Left hindlimb (tissue), 1 donor: ENCODE measurements around the gene CENPP.

Experiments
- DNase-seq: peaks from one replicate; pipeline ENCODE4 v3.0.0-alpha.2; 2018

CENPP gene

DNA sequence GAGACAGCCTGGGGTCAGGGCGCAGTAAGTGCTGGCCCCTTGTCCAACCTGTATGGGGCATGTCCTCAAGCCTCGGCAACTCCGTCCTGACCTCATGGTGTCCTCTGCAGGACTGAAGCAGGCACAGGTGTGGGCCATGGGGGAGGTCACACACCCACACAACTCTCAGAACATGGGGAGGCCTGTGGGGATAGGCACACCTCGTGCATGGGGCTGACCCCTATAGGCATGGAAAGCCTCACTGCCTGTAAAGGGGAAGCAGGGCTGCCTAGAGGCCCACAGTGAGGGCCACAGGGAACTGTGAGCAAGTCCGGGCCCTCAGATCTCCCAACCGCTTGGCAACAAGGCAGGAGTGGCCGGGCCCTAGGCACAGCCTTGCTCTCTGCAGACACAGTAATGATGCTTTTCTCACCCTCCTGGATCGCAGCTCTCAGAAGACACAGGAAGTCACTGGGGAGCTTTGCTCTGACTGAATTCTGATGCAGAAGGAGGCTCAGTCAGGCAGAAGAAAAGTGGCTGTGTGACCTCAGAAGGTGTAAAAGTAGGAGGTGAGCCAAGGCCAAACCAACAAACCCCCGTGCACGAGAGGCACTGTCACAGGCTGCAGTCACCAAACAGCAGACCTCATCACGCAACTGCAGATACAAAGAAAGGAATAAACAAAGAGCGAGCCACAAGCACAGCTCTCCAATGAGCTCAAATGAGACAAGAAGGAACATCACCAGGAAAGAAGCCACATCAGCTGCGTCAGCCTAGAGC is 338.8 kb downstream of the CENPP start:
- DNase-seq = no peak

DNA sequence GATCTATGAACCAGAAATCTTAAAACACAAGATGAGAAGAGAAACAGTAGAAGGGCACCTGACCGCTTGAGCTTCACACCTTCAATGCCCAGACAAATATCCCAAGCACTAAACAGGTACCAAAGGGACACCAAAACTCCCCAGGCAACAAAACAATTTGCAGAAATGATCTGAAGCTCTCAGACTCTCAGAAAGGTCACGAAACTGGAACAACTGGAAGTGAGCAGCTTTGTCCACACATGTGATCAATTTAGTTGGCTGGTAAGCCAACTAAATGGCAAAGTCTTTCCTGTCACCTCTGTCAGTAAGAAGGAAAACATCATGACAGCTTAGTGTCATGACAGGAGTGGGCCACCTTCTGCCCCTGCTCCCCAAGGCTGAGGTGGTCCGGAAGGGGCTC is 340.1 kb downstream of the CENPP start:
- DNase-seq = no peak

DNA sequence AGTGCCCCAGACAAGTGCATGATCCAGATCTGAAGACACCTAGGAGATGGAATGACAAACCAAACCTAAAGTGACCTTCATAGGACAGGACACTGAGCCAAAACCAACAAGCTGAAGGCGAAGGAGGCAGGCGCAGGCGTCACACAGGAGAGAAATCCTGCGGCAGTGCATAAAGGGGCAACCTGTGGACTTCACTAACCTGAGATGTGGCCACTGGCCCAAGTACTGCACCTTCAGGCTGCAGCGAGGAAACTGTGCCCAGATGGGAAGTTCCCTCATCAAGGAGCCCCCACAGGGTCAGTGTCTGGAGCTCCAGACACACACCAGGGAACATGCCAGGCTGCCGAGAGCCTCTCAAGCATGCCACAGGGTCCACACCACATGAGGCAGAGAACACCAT is 340.5 kb downstream of the CENPP start:
- no peak for DNase-seq

DNA sequence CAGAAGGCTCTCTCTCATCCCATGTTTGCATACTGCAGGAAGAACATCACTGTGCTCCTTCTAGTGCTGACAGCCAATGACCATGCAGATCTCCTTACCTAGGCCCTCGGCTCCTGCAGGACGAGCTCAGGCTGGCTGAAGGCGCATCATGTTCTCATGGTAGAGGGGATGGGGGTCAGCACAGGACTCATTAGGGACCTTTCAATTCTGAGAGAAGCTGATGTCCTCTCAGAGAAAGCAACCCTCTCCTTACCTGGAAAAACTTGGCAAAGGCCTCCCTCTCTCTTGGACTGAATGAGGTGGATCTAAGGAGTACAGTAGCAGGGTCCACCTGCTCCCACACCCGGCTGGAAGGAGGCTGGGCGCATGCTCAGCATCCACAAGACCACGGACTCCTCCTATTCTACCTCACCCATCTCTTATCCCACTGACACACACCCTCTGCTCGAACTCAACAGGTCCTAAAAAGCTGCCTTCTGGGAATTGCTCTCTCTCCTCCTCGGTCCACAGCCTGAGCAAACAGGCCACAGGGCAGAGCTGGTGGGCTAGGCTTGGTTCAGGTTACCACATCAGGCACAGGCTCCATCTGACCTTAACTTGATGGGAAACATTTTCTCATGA is 341.3 kb downstream of the CENPP start:
- DNase-seq = no peak

DNA sequence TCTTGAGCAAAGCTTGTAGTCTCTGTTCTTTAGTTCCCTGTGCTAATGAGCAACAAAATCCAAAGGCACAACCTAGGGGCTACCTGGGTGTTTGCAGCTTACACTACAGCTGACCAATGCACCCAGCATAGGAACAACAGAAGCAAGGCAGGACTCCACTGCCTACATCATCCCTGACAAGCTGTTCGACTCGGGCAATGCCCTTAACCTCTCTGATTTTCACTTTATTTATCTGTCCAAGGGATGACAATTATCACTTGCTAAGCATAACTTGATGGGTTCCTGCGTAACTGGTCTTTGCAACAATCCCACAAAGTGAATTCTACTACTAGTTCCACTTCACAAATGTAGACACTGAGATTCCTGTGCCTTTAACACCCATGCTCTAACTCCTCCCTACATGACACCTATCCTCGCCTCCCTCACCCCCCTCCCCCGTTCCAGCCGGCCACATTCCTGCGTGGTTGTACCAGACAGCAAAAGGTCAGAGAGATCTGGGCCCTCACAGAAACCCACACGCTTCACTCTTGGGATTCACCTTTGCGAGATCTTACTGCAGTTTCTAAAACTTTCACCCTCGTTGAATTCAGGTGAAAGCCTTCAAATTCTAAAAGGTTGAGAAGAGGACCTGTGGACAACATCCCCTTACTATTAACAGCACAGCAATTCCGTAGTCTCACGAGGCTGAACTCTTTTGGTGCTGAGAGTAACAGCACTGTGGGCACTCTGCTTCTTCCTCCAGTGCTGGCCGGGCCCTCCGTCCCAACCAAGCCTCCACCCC is 343.2 kb downstream of the CENPP start:
- DNase-seq = no peak

DNA sequence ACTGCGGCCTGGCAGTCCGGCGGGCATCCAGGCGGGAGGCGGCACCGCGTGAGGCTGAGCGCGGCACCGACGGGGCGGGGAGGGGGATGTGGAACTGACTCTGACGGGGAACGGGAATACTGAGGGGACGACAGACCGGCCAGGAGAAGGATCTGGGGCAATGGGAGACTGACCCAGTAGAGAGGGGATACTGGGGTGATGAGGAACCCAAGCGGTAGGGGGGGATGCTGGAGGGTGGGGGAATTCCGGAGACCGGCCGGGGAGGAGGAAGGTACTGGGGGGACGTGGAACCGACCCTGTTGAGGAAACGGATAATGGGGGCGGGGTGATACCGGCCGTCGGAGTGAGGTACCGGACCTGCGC is 343.8 kb downstream of the CENPP start:
- peak; percentile 54 for DNase-seq
